Effector CD4-positive, alpha-beta T cell (primary cell): Measurements from ENCODE around the gene FAM89B.
"Not testable (repeated sequence)": the region's sequence is repeated elsewhere in the genome, so short reads cannot be mapped to it uniquely, and the experiment has no call there.

ENCODE experiments used
- DNase-seq: peaks from one replicate; pipeline ENCODE4 v3.0.0-alpha.2; 2020
- total RNA-seq: gene quantifications from one replicate; lab custom pipeline; 2026; lab: John Stamatoyannopoulos, UW

Gene FAM89B
- 2.4 reads per million, percentile 7 among the genes with 10 or more reads in this experiment for total RNA-seq

DNA sequence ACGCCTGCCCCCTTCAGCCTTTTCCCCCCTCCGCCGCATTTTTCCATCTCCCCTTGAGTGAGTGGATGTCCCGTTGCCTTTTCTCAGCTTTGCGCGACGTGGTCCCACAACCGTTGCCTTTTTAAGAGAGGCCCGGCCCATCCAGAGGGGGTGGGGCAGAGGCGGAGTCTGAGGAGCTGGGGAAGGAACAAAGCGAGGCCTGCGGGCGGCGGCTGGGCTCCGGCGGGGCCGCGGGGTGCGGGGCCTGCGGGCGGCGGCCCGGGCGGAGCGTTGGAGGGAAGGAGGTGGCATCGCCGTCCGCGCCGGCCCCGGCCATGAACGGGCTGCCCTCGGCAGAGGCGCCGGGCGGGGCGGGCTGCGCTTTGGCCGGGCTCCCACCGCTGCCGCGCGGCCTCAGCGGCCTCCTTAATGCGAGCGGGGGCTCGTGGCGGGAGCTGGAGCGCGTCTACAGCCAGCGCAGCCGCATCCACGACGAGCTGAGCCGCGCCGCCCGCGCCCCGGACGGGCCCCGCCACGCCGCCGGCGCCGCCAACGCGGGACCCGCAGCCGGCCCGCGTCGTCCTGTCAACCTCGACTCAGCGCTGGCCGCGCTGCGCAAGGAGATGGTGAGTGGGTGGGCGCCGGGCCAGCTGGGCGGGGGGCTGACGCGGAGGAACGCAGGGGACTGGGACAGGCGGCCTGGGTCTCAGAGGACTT is at the start of gene FAM89B:
Gene FAM89B, plus strand, starts transcription at position 183 of the 696 bp plus-strand sequence. Its CDS starts 132 bp downstream, at position 315.
- peak; percentile 83 for DNase-seq

DNA sequence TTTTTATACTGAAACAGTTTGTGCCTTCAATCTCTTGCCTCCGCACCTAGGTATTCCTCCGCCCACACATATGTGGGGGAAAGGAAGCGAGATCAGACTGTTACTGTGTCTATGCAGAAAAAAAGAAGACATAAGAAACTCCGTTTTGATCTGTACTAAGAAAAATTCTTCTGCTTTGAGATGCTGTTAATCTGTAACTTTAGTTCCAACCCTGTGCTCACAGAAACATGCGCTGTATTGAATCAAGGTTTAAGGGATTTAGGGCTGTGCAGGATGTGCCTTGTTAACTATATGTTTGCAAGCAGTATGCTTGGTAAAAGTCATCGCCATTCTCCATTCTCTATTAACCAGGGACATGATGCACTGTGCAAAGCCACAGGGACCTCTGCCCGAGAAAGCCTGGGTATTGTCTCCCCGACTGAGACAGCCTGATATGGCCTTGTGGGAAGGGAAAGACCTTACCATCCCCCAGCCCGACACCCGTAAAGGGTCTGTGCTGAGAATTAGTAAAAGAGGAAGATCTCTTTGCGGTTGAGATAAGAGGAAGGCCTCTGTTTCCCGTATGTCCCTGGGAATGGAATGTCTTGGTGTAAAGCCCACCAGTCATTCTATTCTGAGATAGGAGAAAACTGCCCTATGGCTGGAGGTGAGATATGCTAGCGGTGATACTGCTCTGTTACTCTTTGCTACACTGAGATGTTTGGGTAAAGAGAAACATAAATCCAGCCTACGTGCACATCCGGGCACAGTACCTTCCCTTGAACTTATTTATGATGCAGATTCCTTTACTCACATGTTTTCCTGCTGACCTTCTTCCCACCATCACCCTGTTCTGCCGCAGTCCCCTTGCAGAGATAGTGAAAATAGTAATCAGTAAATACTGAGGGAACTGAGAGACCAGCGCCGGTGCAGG is 49.4 kb upstream of the FAM89B start:
- DNase-seq: not testable (repeated sequence)

DNA sequence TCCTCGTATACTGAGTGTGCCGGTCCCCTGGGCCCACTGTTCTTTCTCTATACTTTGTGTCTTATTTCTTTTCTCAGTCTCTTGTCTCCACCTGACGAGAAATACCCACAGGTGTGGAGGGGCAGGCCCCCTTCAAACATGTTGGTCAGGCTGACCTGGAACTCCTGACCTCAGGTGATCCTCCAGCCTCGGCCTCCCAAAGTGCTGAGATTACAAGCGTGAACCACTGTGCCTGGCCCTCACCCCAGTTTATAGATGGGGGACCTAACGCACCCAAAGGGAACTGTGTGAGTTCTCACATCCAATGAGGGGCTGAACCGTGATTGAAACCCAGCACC is 48.7 kb upstream of the FAM89B start:
- DNase-seq: not testable (repeated sequence)

DNA sequence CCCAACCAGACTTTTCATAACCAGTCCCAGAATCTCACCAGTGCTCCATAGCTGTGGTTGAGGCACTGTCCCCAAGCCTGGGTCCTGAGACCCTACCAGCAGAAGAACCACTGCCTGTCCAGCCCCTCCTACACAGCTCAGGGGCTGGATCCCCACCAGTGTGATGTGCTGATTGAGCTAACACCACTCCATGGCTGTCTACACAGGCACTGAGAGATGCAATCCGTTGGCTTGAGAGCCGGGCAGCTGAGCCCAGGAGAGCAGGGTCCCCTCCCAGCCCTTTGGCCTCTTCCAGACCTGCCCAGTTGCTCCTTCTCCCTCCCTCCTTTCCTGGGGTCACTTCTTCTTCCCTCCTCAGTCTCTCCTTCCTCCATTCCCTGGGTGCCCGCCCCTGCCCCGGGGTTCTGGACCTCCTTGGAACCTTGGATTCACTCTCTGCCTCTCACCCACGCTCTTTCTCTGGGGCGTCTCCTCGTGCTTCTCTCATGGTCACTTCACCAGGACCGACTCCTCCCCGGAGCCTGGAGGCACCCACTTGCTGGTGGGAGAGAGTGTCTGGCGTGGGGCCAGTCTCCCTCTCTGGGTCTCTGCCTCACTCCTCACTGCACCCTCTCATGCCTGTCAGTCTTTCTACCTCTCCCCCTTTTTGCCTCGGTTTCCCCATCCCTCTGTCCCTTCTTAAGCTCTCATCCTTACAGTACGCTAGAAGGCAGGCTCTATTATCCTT is 48.2 kb upstream of the FAM89B start:
- no peak for DNase-seq

DNA sequence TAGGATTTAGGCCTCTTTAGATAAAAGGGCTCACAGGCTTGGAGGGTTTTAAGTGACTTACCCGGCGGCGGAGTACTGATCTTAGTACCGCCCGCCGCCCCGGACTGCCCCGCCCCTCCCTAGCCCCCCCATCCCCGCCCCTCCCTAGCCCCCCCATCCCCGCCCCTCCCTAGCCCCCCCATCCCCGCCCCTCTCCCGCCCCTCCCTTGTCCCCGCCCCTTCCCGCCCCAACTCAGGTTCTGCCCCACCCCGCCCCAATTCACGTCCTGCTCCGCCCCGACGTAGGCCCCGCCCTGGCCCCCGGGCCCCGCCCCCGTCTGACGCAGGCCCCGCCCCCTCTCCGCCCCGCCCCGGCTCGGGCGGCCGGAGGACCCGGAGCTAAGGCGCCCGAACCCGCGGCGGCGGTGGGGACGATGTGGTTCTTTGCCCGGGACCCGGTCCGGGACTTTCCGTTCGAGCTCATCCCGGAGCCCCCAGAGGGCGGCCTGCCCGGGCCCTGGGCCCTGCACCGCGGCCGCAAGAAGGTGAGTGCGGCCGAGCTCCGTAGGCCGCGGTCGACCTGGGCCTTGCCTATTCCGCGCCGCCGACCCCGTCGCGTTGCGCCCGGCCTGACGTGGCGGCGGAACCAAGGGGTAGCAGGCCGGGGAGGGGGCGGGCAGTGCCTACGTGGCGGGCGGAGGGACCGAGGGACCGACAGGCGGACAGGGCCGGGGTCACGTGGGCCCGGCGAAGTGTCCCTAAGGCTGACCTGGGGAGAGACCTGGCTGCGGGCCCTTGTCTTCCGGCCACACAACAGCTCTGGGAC is 47.4 kb upstream of the FAM89B start, which contains the start of gene SCYL1:
Gene SCYL1, plus strand, starts transcription at position 343 of the 805 bp plus-strand sequence. Its CDS starts 71 bp downstream, at position 414.
- peak; percentile 77 for DNase-seq

DNA sequence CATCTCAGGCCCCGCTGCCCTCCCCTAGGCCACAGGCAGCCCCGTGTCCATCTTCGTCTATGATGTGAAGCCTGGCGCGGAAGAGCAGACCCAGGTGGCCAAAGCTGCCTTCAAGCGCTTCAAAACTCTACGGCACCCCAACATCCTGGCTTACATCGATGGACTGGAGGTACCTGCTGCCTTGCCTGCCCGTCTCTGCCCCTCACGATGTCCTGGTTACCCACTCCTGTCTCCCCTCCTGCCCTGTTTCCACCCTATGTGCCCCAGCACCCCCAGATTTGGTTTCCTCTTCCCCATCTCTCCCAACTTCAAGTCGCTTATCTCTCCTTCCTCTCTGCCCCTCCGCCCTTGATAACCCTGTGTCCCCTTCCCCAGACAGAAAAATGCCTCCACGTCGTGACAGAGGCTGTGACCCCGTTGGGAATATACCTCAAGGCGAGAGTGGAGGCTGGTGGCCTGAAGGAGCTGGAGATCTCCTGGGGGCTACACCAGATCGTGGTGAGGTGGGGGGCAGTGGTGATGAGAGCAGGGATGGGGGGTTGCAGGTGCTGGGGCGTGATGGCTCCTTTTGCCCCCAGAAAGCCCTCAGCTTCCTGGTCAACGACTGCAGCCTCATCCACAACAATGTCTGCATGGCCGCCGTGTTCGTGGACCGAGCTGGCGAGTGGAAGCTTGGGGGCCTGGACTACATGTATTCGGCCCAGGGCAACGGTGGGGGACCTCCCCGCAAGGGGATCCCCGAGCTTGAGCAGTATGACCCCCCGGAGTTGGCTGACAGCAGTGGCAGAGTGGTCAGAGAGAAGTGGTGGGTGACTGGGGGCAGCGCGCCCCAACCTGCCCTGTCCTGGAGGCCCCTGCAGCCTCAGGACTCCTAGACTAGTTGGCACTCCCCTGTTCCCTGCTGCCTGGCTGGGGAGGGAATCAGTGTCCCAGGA is 46.5 kb upstream of the FAM89B start:
- DNase-seq: no peak

DNA sequence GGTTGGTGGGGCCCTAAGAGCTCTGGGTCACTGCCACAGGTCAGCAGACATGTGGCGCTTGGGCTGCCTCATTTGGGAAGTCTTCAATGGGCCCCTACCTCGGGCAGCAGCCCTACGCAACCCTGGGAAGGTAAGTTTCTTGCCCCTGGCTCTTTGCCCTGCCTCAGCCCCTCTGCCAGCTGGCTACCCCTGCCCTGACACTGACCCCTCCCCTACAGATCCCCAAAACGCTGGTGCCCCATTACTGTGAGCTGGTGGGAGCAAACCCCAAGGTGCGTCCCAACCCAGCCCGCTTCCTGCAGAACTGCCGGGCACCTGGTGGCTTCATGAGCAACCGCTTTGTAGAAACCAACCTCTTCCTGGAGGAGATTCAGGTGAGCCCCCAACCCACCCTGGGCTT is 45.6 kb upstream of the FAM89B start:
- no peak for DNase-seq

DNA sequence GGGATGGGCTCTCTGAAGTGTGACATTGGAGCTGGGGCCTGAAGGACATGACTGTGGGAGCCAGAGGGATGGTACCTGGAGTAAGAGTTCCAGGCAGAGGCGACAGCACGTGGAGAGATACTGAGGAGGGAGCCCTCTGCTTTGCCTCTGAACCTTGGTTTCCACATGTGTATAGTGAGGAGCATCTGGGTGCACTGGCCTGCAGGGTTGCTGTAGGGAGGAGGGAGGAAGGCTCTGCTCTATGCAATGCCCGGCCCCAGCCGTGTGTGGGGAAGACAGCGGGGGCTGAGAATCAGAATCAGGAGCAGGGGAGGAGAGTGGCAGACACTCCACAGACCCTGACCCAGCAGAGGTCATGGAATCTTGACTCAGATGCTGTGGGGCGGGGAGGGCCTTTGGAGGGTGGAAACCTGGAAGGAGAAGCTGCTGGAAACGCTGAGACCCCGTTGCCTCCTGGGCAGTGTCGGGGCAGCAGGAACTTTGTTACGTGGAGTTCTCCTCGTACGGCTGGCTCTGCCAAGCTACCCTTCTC is 43.5 kb upstream of the FAM89B start:
- no peak for DNase-seq

DNA sequence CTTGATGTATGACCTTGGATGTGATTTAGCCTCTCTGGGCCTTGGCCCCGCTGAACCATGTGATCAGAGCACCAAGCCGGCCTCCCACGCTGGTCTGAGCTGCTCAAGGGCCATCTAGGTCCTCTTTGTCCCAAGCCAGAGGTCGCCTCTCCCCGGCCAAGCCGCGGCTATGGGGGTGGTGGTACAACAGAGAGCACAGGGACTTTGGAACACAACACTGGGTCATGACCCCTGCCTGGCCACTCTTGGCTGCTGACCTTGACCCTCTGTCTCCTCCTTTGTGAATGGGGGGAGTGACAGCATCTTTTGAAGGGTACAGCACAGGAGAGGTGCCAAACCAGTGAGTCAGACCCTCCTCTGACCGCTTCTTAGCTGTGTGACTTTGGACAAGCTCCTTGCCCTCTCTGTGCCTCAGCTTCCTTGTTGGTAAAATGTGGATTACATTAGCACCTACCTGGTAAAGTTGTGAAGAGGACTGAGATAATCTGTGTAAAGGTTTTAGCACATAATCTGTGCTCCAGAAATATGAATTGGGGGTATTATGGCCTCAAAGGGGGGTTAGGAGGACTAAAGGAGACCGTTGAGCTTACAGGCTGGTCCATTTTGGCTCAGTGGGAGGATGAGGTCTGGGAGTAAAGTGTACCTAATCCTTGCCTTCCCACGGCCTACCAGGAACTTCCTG is 42.7 kb upstream of the FAM89B start:
- DNase-seq: no peak

DNA sequence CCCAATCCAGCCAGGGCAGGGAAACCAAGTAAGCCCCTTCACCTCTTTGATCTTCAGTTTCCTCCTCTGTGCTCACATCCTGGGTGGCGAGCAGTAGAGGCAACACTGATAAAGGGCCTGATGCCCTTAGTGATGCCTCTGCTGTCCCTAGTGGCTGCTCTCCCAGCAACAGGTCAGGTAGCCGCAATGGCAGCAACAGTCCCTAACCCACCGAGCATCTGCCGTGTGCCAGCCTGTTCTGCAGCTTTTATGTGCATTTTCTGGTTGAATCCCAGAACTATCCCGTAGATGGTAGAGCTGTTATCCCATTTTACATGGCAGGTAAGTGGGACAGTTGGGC is 42.2 kb upstream of the FAM89B start:
- no peak for DNase-seq

DNA sequence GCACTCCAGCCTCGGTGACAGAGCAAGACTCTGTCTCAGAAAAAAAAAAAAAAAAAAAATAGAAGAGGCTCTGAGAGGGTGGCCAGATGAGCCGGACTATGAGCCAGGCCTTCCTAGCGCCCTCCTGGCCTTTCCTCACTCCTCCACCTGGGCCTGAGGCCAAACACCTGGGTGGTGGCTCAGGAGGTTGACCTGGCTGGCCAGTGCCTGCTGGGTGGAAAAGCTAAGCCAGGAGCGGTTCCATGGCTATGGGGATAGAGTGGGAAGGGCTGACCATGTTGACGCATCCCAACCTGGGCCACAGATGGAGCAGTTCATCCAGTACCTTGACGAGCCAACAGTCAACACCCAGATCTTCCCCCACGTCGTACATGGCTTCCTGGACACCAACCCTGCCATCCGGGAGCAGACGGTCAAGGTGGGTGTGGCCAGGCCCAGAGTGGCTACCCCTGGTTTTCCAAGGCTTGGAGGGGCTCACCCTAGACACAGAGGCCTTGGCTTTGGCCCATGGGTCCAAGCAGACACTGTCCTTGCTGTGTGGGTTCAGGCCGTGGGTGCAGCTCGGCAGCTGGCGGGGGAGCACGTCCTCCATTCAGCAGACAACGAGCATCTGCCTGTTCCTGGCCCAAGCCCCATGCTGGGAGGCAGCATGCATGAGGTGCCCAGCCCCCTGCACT is 39.8 kb upstream of the FAM89B start:
- DNase-seq: no peak

DNA sequence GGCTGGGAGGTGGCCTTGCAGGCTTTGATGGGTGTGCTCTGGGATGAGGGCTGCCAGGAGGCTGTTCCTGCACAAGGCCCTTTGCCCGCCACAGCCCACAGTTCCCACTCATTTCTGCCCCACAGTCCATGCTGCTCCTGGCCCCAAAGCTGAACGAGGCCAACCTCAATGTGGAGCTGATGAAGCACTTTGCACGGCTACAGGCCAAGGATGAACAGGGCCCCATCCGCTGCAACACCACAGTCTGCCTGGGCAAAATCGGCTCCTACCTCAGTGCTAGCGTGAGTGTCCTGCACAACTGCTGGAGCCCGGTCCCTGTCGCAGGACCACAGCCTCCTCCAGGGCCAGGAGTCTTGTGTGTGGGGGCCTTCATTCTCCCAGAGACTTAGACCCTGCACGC is 37.2 kb upstream of the FAM89B start:
- no peak for DNase-seq

DNA sequence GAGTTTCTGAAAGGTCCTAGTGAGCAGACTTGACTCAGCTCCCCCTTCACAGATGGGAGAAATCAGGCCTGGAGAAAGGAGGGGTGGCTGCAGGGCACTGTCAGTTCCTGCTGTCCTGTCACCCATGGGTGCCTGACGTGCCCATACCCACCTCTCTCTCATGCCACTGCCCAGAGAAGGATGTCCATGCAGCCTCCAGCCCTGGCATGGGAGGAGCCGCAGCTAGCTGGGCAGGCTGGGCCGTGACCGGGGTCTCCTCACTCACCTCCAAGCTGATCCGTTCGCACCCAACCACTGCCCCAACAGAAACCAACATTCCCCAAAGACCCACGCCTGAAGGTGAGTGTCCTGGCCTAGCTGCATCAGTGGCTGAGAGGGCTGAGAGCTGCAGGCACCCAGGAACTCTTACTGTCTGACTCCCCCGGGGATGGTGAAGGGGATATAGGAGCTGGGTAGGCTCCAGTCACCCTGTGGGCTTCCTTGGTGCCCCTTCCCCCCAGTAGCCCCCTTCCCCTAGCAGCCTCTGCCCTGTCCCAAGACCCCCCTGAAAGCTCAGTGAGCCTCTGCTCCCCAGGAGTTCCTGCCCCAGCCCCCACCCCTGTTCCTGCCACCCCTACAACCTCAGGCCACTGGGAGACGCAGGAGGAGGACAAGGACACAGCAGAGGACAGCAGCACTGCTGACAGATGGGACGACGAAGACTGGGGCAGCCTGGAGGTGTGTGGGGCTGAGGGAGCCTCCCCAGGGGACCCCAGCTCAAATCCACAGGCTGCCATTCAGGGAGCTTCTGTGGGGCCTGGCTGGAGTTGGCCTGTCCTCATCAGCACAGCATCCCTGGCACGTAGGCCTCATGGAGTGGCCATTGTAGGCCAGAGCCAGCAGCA is 35.7 kb upstream of the FAM89B start:
- no peak for DNase-seq

DNA sequence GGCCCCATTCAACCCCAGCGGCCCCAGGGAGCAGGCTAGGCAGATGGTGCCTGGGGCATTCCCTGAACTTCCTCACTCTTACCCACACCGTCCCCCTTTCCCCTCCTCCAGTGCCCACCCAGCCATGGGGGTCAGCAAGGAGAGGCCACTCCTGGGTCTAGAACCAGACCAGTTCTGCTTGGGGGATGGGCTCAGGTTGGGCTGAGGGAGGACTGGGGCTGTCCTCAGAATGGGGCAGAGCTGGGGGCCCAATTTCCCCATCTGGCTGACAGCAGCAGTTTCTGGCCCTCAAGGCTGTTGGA is 35.1 kb upstream of the FAM89B start:
- no peak for DNase-seq

DNA sequence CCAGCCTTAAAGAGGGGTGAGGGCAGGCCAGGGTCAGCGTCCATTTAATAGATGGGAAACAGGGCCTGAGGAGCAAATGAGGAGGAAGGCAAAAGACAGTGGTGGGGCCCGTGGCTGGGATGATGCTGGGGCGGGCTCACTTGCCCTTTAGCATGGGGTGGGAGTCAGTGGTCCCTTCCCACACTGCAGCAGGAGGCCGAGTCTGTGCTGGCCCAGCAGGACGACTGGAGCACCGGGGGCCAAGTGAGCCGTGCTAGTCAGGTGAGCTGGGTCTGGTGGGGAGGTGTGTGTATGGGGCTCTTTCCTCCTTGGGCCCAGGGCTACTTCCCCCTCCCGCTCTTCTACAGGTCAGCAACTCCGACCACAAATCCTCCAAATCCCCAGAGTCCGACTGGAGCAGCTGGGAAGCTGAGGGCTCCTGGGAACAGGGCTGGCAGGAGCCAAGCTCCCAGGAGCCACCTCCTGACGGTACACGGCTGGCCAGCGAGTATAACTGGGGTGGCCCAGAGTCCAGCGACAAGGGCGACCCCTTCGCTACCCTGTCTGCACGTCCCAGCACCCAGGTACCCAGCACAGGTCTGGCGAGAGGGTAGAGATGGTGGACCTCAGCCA is 34.6 kb upstream of the FAM89B start:
- no peak for DNase-seq

DNA sequence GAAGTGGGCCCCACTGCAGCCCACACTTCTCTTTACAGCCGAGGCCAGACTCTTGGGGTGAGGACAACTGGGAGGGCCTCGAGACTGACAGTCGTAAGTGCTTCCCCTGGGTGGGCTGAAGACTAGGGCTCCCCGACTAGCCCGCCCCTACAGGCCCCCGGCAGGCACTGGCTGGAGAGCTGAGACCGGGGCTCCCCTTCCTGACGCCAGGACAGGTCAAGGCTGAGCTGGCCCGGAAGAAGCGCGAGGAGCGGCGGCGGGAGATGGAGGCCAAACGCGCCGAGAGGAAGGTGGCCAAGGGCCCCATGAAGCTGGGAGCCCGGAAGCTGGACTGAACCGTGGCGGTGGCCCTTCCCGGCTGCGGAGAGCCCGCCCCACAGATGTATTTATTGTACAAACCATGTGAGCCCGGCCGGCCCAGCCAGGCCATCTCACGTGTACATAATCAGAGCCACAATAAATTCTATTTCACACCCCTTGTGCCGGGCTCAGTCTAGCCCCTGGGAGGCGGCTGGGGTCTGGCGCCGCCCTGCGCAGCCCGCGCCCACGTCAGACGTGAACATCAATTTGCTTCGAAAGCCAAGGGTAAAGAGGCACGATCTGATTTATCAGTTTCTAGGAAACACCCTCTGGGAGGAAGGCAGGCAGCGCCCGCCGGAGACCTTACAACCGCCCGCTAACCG is 34.0 kb upstream of the FAM89B start:
- no peak for DNase-seq

DNA sequence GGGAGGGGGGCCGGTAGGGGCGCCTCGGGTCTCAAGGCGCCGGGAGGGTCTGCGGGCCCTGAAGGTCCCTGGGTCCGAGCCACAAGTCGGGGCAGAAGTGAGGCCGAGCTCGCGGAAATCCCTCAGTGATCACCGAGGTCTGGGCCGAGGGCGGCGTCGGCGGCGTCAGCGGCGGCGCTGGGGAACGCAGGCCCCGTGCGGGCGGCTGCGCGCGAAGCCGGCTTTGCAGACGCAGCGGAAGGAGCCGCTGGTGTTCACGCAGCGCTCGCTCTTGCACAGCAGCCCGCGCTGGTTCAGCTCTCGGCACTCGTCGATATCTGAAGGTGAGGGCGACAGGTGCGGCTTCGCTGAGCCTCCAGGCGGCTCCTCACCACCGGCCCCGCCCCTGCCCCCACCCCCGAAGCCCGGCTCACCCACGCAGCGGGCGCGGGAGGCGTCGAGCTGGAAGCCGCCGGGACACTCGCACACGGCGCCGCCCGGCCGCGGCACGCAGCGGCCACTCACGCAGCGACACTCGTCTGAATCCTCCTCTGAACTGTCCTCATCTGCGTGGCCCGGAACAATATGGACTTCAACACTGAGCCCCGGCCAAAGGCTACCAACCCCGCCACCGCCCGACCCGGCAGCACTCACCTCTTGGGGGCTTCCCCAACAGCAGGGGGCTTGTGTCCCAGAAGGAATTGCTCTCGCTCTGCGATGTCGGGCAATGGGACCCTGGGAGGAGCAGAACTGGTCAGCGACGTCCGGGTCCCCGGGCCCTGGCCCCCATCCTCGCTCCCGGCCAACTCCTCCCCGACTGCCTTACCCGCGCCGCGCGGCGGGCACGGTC is 33.2 kb upstream of the FAM89B start:
- no peak for DNase-seq
